DND-41 (cell line): Measurements from ENCODE around the gene LSP1.

Source experiments
- ATAC-seq: fragments of 200-7000 bp; cut with Tn5 transposase; 3 replicates; pipeline ENCODE4 v1.9.1; 2021; ENCODE audit warnings: low read depth; ENCODE audit not compliant: insufficient read depth
- DNase-seq: peaks from one replicate; pipeline ENCODE4 v3.0.0-alpha.2; 2020
- H2AFZ ChIP-seq: 2 replicates; pipeline ENCODE4 v1.6.0; 2012; ENCODE audit warnings: low read depth, low read length
- H3K27ac ChIP-seq: 2 replicates; pipeline ENCODE4 v1.5.1; 2012; ENCODE audit warnings: low read length, inconsistent platforms
- H3K27me3 ChIP-seq: fragments of 200-600 bp; sonication (generic); 2 replicates; pipeline ENCODE4 v1.6.0; 2012; ENCODE audit warnings: low read length, mild to moderate bottlenecking, inconsistent platforms; ENCODE audit not compliant: insufficient read depth, poor library complexity
- H3K36me3 ChIP-seq: 2 replicates; pipeline ENCODE4 v1.5.1; 2012; ENCODE audit warnings: low read length, inconsistent platforms; ENCODE audit not compliant: insufficient read depth
- H3K4me1 ChIP-seq: 2 replicates; pipeline ENCODE4 v1.5.1; 2012; ENCODE audit warnings: mild to moderate bottlenecking, low read length; ENCODE audit not compliant: insufficient read depth
- H3K4me2 ChIP-seq: 2 replicates; pipeline ENCODE4 v1.6.0; 2012; ENCODE audit warnings: mild to moderate bottlenecking, moderate library complexity, low read length, inconsistent platforms; ENCODE audit not compliant: insufficient read depth
- H3K4me3 ChIP-seq, 2 experiments: fragments of 200-600 bp in 1 of 2; shearing (Covaris generic) in 1 of 2; 2 replicates each; pipeline ENCODE4 v1.5.1; 2012 to 2016; ENCODE audit warnings: inconsistent platforms in 2 of 2, low read length in 2 of 2, mild to moderate bottlenecking in 2 of 2, low read depth in 1 of 2, moderate library complexity in 1 of 2
- H3K79me2 ChIP-seq: 2 replicates; pipeline ENCODE4 v1.6.0; 2012; ENCODE audit warnings: low read length, inconsistent platforms; ENCODE audit not compliant: insufficient read depth
- H3K9ac ChIP-seq: 2 replicates; pipeline ENCODE4 v1.6.0; 2012; ENCODE audit warnings: low read depth, mild to moderate bottlenecking, inconsistent platforms, low read length, moderate library complexity
- H3K9me3 ChIP-seq: 2 replicates; pipeline ENCODE4 v1.5.1; 2012; ENCODE audit warnings: low read length, moderate library complexity, mild to moderate bottlenecking, inconsistent platforms; ENCODE audit not compliant: insufficient read depth, severe bottlenecking
- H4K20me1 ChIP-seq: 2 replicates; pipeline ENCODE4 v1.6.0; 2012; ENCODE audit warnings: low read length; ENCODE audit not compliant: insufficient read depth
- EZH2 ChIP-seq: IDR thresholded peaks from 3 replicates; pipeline ENCODE4 v1.6.1; 2012; ENCODE audit warnings: borderline replicate concordance, low read depth, mild to moderate bottlenecking, moderate library complexity, low read length, inconsistent platforms; ENCODE audit not compliant: severe bottlenecking
- TF ChIP-seq, protein P1 (sequence below): IDR thresholded peaks from 2 replicates; pipeline ENCODE4 v1.5.1; 2012; ENCODE audit warnings: borderline replicate concordance, low read length, moderate library complexity, mild to moderate bottlenecking; ENCODE audit not compliant: poor library complexity, severe bottlenecking; ENCODE audit errors: extremely low read depth

Gene LSP1

DNA sequence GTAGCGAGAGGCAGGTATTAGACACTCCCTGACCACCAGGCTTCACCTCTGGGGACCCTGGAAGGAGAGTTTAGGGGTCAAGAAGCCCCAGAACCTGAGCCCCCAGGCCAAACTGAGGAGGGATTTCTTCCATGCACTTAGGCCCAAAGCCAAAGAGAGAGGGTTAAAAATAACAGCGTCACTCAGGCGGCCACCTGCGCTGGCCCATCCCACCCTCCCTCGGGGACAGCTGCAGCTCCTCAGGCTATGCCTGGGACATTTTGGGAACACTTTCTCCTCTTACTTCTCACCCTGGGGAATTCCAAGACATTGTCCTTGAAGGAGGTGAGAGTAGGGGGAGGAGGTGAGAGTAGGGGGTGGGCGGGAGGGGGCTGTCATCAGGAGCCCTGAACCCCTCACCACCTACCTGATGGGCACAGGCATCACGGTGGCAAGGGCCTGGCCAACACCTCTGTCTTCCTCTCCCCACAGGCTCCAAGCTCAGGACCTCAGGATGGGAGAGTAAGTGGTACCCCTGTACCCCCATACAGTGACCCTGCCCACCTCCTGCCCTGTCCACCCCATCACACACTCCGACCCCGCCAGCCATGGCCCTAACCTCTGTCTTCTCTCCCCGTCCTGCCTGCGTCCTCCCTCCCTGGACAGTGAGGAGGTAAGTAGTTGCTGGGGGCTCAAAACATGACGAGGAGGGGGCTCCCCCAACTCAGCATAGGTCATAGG, 13.5 kb upstream of the LSP1 start:
- no peak overlapping the region for H2AFZ ChIP-seq
- no peak overlapping the region for H3K4me3 ChIP-seq
- no peaks in the 10 kb centered on the region for H3K9me3 ChIP-seq
- no peak for TF ChIP-seq EZH2
- TF ChIP-seq, protein P1, sequence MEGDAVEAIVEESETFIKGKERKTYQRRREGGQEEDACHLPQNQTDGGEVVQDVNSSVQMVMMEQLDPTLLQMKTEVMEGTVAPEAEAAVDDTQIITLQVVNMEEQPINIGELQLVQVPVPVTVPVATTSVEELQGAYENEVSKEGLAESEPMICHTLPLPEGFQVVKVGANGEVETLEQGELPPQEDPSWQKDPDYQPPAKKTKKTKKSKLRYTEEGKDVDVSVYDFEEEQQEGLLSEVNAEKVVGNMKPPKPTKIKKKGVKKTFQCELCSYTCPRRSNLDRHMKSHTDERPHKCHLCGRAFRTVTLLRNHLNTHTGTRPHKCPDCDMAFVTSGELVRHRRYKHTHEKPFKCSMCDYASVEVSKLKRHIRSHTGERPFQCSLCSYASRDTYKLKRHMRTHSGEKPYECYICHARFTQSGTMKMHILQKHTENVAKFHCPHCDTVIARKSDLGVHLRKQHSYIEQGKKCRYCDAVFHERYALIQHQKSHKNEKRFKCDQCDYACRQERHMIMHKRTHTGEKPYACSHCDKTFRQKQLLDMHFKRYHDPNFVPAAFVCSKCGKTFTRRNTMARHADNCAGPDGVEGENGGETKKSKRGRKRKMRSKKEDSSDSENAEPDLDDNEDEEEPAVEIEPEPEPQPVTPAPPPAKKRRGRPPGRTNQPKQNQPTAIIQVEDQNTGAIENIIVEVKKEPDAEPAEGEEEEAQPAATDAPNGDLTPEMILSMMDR: no peak
- ATAC-seq (no peak), DNase-seq (no peak)
- H3K27ac ChIP-seq: no peak overlapping the region
- no peaks in the 10 kb centered on the region for H3K27me3 ChIP-seq
- H3K9ac ChIP-seq: no peak overlapping the region
- H3K4me2 ChIP-seq: no peak overlapping the region
- no peaks in the 10 kb centered on the region for H3K79me2 ChIP-seq
- no peaks in the 10 kb centered on the region for H3K36me3 ChIP-seq
- no peaks in the 10 kb centered on the region for H4K20me1 ChIP-seq
- H3K4me1 ChIP-seq: 0 out of 2 replicates have a peak, but pooled peaks cover 4% of the 10 kb centered on the region

DNA sequence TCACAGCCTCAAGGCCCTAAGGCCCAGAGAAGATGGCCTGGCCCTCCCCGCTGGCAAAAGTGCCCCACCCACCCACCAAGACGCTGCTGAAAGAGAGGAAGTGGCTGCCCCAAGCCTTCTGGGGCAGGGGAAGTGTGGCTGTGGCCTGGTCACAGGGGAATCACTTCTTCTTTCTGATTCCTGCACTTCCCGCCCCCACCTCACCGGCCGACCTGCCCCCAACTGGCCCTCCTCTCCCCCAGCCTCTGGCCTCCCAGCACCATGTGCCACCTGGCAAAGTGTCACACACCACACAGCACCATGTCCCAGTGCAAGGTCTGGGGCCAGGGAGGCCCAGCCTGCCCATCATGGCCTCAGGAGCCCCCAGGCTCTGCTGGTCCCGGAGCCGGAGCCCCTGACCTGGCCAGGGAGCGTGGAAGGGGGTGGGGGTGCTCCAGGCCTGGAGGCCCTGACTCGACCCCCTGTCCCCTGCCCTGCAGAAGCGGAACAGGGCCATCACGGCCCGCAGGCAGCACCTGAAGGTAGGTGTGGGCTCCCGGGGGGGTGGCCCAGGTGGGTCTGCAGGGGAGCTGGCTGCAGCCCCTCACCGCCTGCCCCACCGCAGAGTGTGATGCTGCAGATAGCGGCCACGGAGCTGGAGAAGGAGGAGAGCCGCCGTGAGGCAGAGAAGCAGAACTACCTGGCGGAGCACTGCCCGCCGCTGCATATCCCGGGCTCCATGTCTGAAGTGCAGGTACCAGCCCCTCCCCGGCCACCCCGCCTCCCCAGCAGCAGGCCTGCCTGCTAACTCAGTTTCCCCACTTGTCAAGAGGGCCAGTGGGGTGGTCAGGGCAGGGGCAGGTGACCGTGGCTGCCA, 12.7 kb upstream of the LSP1 start:
- Histone ChIP-seq H3K4me3 (no peak overlapping the region), H3K4me1 (0 out of 2 replicates have a peak, but pooled peaks cover 4% of the 10 kb centered on the region), H3K27me3 (peaks cover 6% of the 10 kb centered on the region), H3K36me3 (no peaks in the 10 kb centered on the region), H3K9me3 (no peaks in the 10 kb centered on the region), H3K27ac (no peak overlapping the region), H2AFZ (no peak overlapping the region), H3K9ac (no peak overlapping the region), H3K4me2 (no peak overlapping the region), H4K20me1 (no peaks in the 10 kb centered on the region; the same call in 1 of the 2 replicates), H3K79me2 (no peaks in the 10 kb centered on the region)
- TF ChIP-seq, protein P1: no peak
- no peak for TF ChIP-seq EZH2
- ATAC-seq (no peak), DNase-seq (no peak)

DNA sequence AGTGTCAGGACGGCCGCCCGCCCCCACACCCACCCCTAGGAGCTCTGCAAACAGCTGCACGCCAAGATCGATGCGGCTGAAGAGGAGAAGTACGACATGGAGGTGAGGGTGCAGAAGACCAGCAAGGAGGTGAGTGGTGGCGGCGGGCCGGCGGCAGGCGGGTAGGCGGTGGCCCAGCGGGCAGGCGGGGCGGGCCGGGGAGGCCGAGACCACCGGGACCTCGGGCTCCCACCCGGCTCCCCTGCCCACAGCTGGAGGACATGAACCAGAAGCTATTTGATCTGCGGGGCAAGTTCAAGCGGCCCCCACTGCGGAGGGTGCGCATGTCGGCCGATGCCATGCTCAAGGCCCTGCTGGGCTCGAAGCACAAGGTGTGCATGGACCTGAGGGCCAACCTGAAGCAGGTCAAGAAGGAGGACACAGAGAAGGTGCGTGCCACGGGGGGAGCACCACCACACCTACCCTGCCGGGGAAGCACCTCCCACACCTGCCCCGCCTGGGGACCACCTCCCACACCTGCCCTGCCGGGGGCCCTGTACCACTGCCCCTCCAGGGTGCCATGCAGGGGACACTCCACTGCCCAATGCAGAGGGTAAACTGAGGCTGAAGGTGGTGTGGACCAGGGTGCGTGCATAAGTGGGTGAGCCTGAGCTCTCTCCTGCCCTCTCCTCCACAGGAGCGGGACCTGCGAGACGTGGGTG, 12.0 kb upstream of the LSP1 start:
- Histone ChIP-seq H3K36me3 (no peaks in the 10 kb centered on the region), H3K4me2 (no peak overlapping the region), H3K9ac (no peak overlapping the region), H3K79me2 (no peaks in the 10 kb centered on the region), H2AFZ (no peak overlapping the region), H3K4me1 (0 out of 2 replicates have a peak, but pooled peaks cover 4% of the 10 kb centered on the region), H3K4me3 (no peak overlapping the region), H3K27ac (no peak overlapping the region), H3K27me3 (peaks cover 6% of the 10 kb centered on the region), H3K9me3 (no peaks in the 10 kb centered on the region), H4K20me1 (no peaks in the 10 kb centered on the region; the same call in 1 of the 2 replicates)
- no peak for ATAC-seq
- DNase-seq: no peak
- TF ChIP-seq EZH2: no peak
- TF ChIP-seq, protein P1: no peak
